ENCODE data around the gene EFCAB5. TPM values are rescaled to one million over a fixed set of nuclear protein-coding genes. Genes with fewer than 3 reads are reported as not detected.
"Not testable (repeated sequence)": the region's sequence is repeated elsewhere in the genome, so short reads cannot be mapped to it uniquely, and the experiment has no call there.

Gene EFCAB5
- total RNA-seq, 1 donor from 2014 or later, result 0.35 TPM

DNA sequence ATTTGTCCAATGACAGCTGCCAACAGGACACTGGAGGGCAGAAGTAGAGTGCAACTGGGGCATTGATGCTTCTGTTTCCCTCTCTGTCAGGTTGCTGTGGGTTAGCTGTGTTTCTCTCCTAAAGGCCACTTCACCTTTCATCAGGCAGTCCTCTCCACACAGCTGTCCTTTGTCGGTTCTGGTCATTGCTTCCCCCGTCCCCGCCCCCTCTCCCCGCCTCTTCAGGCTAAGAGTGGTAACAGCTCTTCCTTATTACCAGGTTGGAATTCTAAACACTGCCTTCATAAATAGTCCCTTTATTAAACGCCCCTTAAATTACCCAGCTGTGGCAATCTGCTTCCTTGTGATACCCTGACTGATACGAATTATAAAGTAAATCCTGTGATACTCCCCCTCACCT, 143.4 kb downstream of the EFCAB5 start:
- intact Hi-C loops (cut with micrococcal nuclease), result no loop called here
- ATAC-seq (no peak), DNase-seq (no peak)

DNA sequence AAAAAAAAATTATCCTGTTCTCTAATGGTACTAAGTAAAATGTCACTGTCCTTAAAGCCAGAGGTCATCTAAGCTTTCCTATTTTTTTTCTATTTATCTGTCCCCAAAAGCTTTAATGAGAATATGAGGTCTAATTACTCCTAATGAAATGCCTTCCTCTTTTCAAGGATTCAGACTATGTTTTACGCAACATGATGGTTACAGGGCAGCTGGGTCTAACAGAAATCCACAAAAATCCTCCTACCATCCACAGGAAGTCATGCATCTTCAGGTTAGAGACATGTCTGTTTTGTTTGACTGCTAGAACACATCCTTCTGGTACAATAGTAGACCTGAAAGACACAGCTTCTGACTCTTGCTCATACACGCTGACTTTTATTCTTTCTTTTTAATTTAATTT, 145.5 kb downstream of the EFCAB5 start:
- no peak for ATAC-seq
- intact Hi-C loops (cut with micrococcal nuclease), result no loop called here

DNA sequence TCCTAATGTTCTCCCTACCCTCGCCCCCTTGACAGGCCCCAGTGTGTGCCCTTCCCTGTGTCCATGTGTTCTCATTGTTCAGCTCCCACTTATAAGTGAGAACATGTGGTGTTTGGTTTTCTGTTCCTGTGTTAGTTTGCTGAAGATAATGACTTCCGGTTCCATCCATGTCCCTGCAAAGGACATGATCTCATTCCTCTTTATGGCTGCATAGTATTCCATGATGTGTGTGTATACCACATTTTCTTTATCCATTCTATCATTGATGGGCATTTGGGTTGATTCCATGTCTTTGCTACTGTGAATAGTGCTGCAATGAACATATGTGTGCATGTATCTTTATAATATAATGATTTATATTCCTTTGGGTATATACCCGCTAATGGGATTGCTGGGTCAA, 146.0 kb downstream of the EFCAB5 start:
- intact Hi-C loops (cut with micrococcal nuclease); ATAC-seq; DNase-seq: not testable (repeated sequence)

More for the DNA sequence above, 145.5 kb downstream of the EFCAB5 start:
- no peak for DNase-seq

DNA sequence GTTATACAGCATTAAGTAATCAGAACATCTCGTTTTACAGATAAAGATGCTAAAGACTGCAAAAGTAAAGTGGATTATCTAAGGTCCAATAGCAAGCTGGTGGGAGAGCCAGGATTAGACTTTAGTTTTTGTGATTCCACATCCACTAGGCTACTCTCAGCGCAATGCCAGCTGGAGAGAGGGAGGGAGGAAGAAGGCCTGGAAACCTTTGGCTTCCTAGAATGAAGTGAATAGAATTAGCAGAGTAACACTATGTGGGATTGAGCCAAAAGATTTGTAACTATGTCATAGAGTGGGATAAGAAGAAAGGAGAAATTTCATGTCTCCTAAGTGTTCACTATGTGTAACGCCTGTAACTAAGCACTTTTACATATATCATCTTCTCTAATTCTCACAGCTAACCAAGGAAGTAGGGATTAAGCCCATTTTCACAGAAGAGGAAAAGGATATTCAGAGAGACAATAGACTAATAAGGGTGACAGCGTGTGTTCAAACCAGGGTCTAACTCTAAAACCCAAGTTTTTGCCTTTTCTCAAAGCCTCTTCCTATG, 149.8 kb downstream of the EFCAB5 start:
- DNase-seq, result no peak
- peak; percentile 20 for ATAC-seq
- intact Hi-C loops (cut with micrococcal nuclease), result loop anchor here (2.0 kb wide), 1 partner anchor 60 kb away; no protein-coding TSS in a partner anchor

DNA sequence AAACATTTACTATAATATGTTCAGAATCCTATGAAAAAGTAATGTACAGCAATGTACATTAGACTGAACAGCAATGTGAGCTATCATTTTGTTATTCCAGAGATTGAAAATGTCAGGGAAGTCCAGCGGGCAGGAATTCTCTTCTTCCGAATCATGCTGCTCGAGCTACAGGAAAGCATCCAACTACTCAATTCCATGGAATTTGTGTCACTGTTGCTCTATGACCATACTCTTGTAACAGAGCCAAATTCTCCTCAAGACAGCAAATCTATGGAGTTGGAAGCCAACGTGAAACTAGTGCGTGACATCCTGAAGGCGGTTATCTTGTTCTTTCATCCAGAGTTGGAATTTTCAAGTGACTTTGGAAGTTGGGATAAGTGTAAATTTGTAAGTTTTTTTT, 150.3 kb downstream of the EFCAB5 start:
- intact Hi-C loops (cut with micrococcal nuclease), result loop anchor here (2.0 kb wide), 1 partner anchor 61 kb away; no protein-coding TSS in a partner anchor
- DNase-seq (no peak), ATAC-seq (no peak)

DNA sequence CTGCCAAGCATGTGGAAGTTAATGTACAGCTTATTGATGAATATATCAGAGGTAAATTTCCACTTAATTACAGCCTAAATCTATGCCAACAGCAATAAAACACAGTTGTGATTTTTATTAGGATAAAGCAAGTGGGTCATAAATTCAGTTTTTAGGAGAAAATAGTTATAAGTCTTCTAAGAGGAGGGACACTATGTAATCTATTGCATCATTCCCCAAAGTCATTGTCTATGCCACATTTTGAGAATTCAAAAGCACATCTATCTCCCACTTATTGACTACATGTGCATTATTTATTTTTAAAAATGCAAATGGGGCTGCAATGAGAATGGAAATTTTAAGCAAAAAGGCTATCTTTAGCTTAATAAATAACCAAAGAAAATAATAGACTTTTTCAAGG, 151.5 kb downstream of the EFCAB5 start:
- intact Hi-C loops (cut with micrococcal nuclease), result no loop called here
- no peak for ATAC-seq
- no peak for DNase-seq

DNA sequence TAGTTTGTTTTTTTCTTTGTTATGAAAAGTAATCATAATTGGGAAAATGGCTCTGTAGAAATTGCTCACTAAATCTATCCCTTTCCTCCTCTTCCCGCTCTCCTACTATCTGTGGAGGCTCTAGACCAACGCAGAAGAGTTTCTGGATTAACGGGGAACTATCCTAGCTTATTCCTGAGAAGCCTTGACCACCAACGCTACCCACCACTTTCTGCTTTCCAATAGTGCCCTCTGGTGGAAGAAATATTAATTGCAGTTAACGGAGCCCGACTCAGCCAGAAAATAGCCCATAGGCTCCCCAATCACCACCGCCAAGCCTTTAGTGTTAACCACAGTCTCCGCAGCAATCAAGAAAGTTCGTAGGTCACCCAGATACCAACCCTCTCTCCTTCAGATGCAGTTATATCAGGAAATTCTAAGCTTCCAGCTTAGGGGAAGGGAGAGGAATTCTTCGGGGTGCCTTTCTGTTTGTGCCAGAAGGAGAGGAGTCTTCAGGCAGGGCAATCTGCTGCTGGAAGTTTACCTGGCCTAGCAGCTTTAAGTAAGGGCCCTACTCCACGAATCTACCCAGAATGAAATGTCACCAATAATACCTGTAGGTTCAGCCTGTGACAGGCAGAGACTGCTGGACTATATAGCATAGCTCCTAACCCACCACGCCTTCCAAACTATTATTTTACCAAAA, 152.2 kb downstream of the EFCAB5 start:
- ATAC-seq, result peak; percentile 78
- intact Hi-C loops (cut with micrococcal nuclease), result no loop called here
- DNase-seq, result no peak

DNA sequence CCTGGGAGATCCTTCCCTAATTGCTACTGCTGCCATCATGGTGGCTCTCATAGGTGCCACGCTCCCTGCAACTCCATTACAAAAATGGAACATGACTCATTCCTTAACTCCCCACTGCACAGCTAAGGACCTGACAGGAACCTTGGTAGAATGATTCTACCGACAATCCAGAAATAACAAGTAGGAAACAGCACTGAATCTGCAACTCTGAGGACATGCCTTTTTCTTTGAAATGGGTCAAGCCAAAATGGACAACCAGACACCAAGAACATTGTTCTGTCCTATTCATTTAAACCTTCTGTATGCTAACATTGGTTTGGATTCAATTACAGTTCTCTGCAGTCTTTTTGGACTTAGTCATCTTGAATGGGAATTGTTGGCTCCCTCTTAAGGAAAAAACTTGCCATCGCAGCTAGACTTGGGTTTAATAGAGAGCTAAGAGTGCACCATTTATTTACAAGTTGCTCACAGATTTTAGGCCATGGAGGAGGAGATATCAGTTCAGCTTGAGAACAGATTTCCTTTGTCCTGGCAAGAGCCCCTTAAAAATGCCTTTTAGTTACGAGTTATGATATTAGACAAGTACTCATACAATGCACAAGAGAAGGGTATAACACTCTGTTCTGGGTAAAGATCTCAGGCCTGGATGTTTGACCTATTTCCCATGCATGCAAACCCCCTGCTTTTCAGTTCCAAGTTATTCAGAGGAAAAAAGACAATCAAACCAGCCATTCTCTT, 154.2 kb downstream of the EFCAB5 start:
- ATAC-seq, result peak; percentile 62
- intact Hi-C loops (cut with micrococcal nuclease), result no loop called here
- no peak for DNase-seq

DNA sequence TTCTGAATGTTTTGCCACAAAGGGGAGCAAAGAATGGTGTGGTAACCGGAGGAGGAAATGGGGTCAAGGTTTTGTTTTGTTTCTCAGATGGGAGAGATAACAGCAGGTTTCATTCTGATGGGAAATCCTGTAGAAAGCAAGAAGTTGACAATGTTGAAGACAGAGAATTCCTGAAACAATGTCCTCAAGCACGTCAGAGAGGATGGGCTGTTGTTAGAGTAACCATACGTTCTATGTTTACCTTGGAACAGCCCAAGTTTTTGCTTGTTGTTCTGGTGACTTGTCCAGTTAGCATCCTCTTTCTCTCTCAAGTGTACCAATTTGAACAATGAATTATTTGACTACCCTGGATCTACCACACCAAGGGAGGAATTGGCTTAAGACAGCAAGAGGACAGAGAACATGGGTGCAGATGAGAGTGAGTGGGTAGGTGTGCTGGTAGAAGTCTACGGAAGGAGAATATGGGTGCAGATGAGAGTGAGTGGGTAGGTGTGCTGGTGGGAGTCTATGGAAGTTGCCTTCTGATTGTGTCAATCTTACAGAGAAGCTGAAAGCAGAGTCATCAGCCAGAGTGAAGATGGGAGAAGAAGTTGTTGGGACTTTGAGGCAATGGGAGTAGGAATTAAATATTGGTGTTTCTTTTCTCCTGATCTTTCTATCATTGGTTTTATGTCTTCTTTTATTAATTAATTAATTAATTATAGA, 160.4 kb downstream of the EFCAB5 start:
- no peak for ATAC-seq
- DNase-seq, result no peak
- intact Hi-C loops (cut with micrococcal nuclease), result no loop called here

DNA sequence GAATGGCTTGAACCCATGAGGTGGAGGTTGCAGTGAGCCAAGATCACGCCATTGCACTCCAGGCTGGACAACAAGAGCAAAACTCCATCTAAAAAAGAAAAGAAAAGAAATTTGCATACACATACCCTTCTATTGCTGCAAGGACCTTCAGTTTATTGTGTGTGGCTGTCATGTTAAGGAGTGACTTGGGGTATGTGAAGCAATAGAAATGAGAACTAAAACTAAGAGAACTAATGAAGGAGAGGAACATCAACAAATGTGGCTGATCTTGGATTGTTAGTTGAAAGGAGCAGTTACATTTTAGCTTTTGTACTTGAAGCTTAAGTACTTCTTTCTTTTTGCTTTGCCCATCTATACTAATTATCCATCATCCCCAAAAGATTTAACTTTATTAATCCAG, 162.5 kb downstream of the EFCAB5 start:
- no peak for DNase-seq
- intact Hi-C loops (cut with micrococcal nuclease), result no loop called here
- no peak for ATAC-seq

DNA sequence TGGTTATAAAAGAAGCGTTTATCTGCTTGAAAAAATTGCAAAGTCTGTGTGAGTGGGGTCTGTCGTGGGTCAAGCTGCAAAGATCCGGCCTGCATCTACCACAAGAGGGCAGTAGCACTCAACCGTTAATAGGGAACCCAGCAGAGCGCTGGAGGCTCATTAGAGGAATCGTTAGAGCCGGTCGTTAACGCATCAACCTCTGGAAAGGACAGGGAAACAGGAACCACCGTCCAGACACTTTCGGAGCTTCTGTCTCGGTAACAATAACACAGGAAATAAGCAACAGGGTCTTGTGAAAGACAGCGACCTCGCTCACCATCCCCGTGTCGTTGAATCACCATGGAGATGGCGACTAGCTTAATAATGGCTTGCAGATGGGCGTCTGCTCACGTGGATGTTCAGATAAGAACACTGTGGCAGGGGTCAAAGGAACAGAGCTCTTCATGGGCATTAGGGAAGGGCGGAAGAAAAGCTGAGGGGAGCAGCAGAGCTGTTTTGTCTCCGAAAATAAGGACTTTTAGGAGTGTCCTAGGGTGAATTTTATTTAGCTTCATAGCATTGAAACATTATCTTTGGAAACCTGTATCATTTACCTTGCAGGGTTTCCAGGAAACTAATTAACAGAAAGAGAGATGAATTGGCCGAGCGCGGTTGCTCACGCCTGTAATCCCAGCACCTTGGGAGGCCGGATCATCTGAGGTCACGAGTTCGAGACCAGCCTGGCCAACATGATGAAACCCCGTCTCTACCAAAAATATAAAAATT, 163.3 kb downstream of the EFCAB5 start:
- intact Hi-C loops (cut with micrococcal nuclease), result no loop called here
- ATAC-seq (peak; percentile 99), DNase-seq (peak; percentile 69)

DNA sequence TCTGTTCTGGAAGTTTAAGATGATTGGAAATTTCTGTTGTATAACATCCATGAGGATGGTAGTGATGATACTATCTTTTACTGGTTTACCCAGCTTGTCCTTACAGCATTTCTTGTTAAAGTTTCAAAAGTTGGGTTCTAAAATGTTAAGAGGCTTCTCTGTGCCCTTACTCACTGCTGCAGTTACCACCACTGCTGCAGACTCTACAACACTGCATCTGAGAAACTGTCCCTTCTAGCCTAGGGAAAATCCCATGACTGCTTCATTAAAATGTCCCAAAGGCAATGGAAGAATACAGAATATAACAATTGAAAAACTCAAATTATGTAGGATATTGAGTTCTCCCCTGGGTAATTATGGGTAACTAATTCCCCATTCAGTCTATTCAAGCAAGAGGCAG, 171.4 kb downstream of the EFCAB5 start:
- intact Hi-C loops (cut with micrococcal nuclease), result no loop called here
- ATAC-seq, result no peak

DNA sequence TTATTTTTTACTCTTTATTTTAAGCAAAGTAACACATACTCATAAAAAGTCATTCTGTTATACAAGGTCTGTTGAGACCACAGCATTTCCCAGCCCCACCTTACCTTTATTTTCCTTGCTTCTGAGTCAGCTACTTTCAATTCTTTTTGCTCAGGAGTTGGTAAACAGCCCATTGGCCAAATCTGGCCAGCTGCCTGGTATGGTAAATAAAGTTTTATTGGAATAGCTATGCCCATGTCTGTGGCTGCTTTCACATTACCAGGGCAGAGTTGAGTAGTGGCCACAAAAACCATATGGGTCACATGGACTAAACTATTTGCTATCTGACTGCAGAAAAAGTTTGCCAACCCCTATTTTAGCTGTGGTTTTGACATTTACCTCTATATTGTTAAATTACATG, 171.8 kb downstream of the EFCAB5 start:
- intact Hi-C loops (cut with micrococcal nuclease), result no loop called here
- ATAC-seq (no peak), DNase-seq (no peak)

More for the DNA sequence above, 171.4 kb downstream of the EFCAB5 start:
- no peak for DNase-seq

DNA sequence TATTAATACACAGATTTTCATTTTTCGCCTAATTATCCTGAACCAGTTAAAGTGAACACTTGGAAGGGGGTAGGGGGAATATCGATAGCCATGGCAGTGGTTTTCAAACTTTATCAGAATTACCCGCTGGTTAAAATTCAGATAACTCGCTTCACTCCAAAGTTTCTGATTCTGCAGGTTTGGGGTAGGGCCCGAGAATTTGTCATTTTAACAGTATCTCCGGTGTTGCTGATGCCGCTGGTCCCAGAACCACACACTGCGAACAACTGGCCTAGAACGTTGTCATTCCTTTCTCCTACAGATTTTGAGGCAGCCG, 174.9 kb downstream of the EFCAB5 start:
- ATAC-seq (no peak), DNase-seq (no peak)
- intact Hi-C loops (cut with micrococcal nuclease), result no loop called here

DNA sequence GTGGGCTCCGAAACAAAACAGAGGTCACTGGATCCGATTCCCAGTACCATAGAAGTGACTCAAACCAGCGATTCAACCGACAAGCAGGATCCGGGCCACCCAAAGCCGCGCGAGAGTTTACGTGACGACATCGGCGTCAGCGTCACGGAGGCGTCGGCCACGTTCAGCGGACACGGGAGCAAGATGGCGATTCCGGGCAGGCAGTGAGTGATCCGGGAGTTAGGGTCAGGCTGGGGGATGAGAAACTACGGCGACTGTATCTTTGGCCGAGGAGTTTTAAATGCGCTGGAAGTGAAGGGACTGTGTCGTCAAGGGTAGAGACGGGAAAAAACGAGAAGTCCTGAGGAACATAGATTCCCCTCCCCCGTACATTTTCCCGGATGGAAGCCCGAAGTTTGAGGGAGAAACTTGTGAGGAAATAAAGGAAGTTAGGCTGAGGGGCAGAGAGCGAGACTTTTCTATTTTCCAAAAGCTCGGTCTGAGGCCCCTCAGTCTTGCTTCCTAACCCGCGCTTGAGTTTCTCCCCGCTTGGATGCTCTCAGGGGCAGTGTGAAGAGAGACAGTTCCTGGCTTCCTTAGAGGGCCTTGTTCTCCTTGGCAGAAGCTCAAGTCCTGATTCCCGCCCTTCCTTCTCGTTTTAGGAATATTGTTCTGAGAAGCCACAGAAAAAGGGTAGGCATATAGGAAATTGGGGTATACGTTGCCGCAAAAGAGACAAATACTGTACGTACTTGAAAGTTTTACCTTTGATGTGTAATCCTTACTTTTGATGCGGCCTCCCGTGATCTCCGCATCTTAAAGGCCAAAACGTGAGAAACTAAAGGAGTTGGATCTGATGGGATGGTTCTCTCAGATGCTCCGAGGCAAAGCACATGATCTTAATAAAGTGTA, 175.5 kb downstream of the EFCAB5 start, which contains the start of gene NSRP1:
TSS of gene NSRP1 (plus strand) at position 156 of the 891 bp plus-strand sequence. CDS start at position 184, 28 bp downstream.
- ATAC-seq, result peak; percentile 99
- peak; percentile 97 for DNase-seq
- intact Hi-C loops (cut with micrococcal nuclease), result no loop called here

DNA sequence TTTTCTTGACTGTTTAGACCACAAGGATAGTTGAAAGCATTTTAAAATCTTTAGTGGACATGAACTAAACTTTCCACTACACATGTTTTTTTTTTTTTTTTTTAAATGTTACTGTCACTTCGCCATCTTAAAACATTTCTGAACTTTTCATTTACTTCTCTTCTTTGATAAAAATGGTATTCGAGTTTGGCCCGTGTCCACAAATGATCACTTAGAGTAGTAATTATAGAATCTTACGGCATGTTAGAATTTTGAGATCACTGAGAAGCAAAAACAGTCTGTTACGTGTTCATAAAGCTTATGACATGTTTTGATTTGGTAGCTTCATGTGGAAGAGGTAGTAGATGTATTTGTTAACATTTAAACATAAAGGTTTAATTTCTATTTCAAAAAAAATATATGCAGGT, 176.2 kb downstream of the EFCAB5 start:
- DNase-seq, result no peak
- intact Hi-C loops (cut with micrococcal nuclease), result no loop called here
- ATAC-seq, result no peak

DNA sequence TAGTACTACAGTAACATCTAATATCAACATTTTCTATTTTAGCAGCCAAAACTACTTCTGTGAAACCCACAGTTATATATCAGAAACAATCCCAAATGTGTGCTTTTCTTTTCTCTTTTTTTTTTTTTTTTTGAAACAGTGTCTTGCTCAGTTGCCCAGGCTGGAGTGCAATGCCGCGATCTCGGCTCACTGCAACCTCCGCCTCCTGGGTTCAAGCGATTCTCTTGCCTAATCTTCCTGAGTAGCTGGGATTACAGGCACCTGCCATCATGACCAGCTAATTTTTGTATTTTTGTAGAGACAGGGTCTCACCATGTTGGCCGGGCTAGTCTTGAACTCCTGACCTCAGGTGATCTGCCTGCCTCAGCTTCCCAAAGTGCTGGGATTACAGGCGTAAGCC, 177.2 kb downstream of the EFCAB5 start:
- DNase-seq; intact Hi-C loops (cut with micrococcal nuclease); ATAC-seq: not testable (repeated sequence)

DNA sequence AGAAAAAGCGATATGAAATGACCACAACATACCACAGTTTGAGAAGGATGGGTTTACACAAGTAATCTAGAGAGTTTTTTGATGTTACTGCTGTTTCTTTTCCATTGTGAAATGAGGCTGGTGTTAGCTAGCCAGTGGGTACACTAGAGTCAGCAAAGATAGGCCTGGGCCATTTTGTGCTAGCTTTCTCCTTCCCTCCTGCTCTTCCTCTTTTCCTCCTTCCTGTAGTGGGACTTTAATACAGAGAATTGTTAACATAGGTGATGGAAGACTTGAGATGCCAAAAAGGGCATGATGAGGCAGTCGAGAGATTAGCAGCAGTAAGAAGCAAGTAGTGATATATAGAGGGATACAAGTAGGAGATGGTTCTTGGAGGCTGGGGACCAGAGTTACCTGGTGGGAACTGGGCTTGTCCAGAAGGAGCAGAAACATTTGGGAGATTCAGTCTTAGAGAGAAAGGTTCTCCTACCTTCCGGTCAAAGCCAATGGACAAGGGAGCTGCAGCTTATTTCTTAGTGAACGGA, 182.9 kb downstream of the EFCAB5 start:
- DNase-seq (no peak), ATAC-seq (no peak)
- intact Hi-C loops (cut with micrococcal nuclease), result loop anchor here (10.0 kb wide), 1 partner anchor 150 kb away; no protein-coding TSS in a partner anchor

Measured in left ventricle myocardium superior (tissue), 1 donor.